Activated CD8-positive, alpha-beta T cell treated with anti-CD3 and anti-CD28 coated beads for 36 hours (primary cell): Measurements from ENCODE around the gene ATG10. TPM values are rescaled to one million over a fixed set of nuclear protein-coding genes. Genes with fewer than 3 reads are reported as not detected.

ENCODE experiments used
- ATAC-seq: fragments of 200-7000 bp; cut with Tn5 transposase; one replicate; pipeline ENCODE4 v1.10.0; 2021; ENCODE audit warnings: mild to moderate bottlenecking, moderate library complexity
- CTCF ChIA-PET: fragments of 350-600 bp; sonication (Branson Sonifier 250); formaldehyde crosslinking; loops from one replicate; lab custom pipeline; 2021; ENCODE audit warnings: antibody characterized with exemption; lab: Charles Lee
- POLR2A ChIA-PET: fragments of 350-600 bp; sonication (Branson Sonifier 250); formaldehyde crosslinking; loops from one replicate; lab custom pipeline; 2021; ENCODE audit warnings: antibody characterized with exemption; lab: Charles Lee
- DNase-seq: peaks from one replicate; pipeline ENCODE4 v3.0.0-alpha.2; 2020
- H3K27ac Mint-ChIP-seq: one replicate; pipeline ENCODE4 v1.8.0; 2021; ENCODE audit warnings: mild to moderate bottlenecking, mixed read lengths
- H3K27me3 Mint-ChIP-seq: one replicate; pipeline ENCODE4 v1.8.0; 2021; ENCODE audit warnings: mixed read lengths
- H3K36me3 Mint-ChIP-seq: one replicate; pipeline ENCODE4 v1.8.0; 2021; ENCODE audit warnings: low read depth, mixed read lengths
- H3K4me1 Mint-ChIP-seq: one replicate; pipeline ENCODE4 v1.8.0; 2021; ENCODE audit warnings: low read depth, mixed read lengths
- H3K4me3 Mint-ChIP-seq: one replicate; pipeline ENCODE4 v1.8.0; 2021; ENCODE audit warnings: mild to moderate bottlenecking, moderate library complexity, mixed read lengths
- H3K9me3 Mint-ChIP-seq: one replicate; pipeline ENCODE4 v1.8.0; 2021; ENCODE audit warnings: mixed read lengths
- intact Hi-C: fragments of 100-400 bp; cut with micrococcal nuclease; formaldehyde crosslinking; loops from one replicate; pipeline ENCODE4 v1.10.0; 2022
- total RNA-seq, 2 experiments: library from RNA; stranded (reverse); gene quantifications; one replicate each; pipeline ENCODE4 v1.2.3, GENCODE V29; 2021
- TF ChIP-seq, protein P1 (sequence below): fragments of 200-600 bp; IDR thresholded peaks from one replicate; pipeline ENCODE4 v1.8.0; 2022; ENCODE audit warnings: antibody characterized with exemption, mild to moderate bottlenecking

Gene ATG10
- total RNA-seq, 2 experiments from 2014 or later: 7.5 to 12.0 TPM

DNA sequence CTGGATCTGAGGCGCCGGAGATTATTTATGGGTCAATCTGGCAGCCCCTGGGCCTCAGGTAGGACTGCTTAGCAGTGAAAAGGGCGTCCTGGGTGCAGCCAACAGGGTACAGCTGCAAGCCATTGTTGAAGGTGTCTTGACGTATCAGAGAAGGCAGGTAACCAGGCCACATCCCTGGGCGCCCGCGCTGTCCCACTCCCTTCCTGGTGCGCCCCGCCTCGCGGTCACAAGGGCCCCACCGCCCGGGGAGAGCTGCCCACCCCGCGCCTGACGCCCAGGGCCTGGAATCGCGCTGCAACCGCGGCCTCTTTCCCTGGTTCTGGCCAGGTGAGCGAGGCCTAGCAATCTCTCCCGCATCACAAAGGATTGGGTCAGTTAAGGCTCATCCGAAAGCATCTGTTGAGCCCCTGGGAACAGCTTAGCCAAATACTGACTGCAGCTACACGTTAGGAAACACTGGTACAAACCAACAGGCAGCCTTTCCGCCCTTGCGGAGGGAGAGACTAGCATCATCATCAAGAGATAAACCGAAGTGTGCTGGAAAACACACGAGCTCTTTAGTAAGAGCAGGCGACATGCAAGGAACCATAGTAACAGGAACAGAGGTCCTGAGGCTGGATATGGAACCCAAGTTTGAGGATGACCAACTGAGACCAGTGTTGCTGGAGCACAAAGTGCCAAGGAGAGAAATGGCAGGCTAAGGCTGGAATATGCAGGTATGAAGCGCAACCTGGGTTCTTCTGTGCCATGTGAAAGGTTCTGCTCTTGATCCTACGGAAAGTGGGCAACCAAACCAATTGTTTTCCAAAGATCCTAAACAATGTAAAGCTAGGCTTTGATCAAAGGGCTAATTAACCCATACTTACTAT, 302.8 kb downstream of the ATG10 start:
- Mint-ChIP-seq H3K36me3 (peaks cover 79% of the 10 kb centered on the region), H3K27me3 (no peaks in the 10 kb centered on the region), H3K4me1 (peaks cover 41% of the 10 kb centered on the region), H3K27ac (peak overlapping the region; percentile 61), H3K9me3 (no peaks in the 10 kb centered on the region), H3K4me3 (peak overlapping the region; percentile 2)
- ATAC-seq (no peak), DNase-seq (peak; percentile 7)
- CTCF ChIA-PET: interaction anchor here (0.8 to 1.2 kb wide), 3 partner anchors 16 to 99 kb away, joined by 3 to 4 read pairs (median 4); no protein-coding TSS in a partner anchor
- POLR2A ChIA-PET: interaction anchor here (0.8 to 2.4 kb wide), 7 partner anchors 10 to 970 kb away, joined by 3 to 15 read pairs (median 4); partner anchors contain the start of gene SSBP2
- intact Hi-C loops: no loop called here
- TF ChIP-seq, protein P1, sequence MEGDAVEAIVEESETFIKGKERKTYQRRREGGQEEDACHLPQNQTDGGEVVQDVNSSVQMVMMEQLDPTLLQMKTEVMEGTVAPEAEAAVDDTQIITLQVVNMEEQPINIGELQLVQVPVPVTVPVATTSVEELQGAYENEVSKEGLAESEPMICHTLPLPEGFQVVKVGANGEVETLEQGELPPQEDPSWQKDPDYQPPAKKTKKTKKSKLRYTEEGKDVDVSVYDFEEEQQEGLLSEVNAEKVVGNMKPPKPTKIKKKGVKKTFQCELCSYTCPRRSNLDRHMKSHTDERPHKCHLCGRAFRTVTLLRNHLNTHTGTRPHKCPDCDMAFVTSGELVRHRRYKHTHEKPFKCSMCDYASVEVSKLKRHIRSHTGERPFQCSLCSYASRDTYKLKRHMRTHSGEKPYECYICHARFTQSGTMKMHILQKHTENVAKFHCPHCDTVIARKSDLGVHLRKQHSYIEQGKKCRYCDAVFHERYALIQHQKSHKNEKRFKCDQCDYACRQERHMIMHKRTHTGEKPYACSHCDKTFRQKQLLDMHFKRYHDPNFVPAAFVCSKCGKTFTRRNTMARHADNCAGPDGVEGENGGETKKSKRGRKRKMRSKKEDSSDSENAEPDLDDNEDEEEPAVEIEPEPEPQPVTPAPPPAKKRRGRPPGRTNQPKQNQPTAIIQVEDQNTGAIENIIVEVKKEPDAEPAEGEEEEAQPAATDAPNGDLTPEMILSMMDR: no peak

DNA sequence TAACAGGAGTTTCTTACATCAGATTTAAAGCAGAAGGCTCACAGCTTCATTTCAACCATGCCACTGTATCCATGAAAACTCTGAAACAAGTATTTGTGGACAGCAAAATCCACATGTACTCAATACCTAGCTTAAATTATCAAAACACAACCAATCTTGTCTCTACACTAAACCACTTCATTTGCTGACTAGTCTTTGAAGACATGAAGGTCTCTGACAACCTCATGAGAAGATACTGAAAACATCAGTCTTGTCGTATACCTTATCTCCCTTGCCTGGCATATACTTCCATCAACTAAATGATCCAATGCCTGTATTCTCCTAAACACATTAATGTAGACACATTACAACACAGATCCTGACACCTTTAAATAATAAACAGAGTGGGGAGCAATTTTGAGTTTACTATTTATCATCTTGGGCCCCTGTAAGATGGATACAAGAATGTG, 303.4 kb downstream of the ATG10 start:
- intact Hi-C loops: no loop called here
- POLR2A ChIA-PET: interaction anchor here (1.0 to 2.4 kb wide), 4 partner anchors 10 to 524 kb away, joined by 3 to 15 read pairs (median 6); partner anchors contain the start of gene SSBP2
- H3K27ac Mint-ChIP-seq: peak overlapping the region; percentile 31
- peaks cover 45% of the 10 kb centered on the region for H3K4me1 Mint-ChIP-seq
- ATAC-seq (no peak), DNase-seq (no peak)
- H3K4me3 Mint-ChIP-seq: peak overlapping the region; percentile 2
- H3K27me3 Mint-ChIP-seq: no peaks in the 10 kb centered on the region
- peaks cover 73% of the 10 kb centered on the region for H3K36me3 Mint-ChIP-seq
- TF ChIP-seq, protein P1: no peak
- CTCF ChIA-PET: interaction anchor here (0.8 kb wide), 1 partner anchor 16 kb away, joined by 4 read pairs; no protein-coding TSS in a partner anchor
- no peaks in the 10 kb centered on the region for H3K9me3 Mint-ChIP-seq

GRCh38 chr5:82276800-82277612, 305.2 kb downstream of the ATG10 start:
- no peaks in the 10 kb centered on the region for H3K9me3 Mint-ChIP-seq
- peaks cover 47% of the 10 kb centered on the region for H3K4me1 Mint-ChIP-seq
- no peaks in the 10 kb centered on the region for H3K27me3 Mint-ChIP-seq
- peak overlapping the region; percentile 100 for H3K27ac Mint-ChIP-seq
- peaks cover 61% of the 10 kb centered on the region for H3K36me3 Mint-ChIP-seq
- TF ChIP-seq, protein P1: no peak
- ChIA-PET POLR2A (interaction anchor here (0.7 to 2.0 kb wide), 8 partner anchors 9 to 695 kb away, joined by 3 to 10 read pairs (median 4); partner anchors contain the start of gene ATG10), CTCF (no interaction called here)
- intact Hi-C loops: no loop called here
- DNase-seq (no peak), ATAC-seq (no peak)
- peak overlapping the region; percentile 89 for H3K4me3 Mint-ChIP-seq

DNA sequence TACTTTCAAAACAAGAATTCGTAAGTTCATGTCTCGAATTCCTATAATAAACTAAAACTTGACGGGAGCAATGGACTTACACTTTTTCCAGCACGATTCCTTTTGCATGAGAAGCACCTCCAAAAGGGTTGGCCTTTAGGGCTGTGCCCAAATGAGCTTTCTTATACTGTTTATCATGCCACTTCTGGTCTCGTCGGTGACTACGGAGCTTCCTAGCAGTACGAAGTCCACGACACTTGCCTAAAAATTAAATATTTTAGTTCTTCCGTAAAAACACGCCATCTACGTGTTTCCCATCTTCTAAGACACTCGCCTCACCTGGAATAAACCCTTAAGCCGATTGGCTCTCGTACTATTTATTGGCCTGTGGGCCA, 305.8 kb downstream of the ATG10 start:
- ATAC-seq (no peak), DNase-seq (no peak)
- peaks cover 43% of the 10 kb centered on the region for H3K4me1 Mint-ChIP-seq
- no peaks in the 10 kb centered on the region for H3K9me3 Mint-ChIP-seq
- ChIA-PET POLR2A (interaction anchor here (0.7 to 2.0 kb wide), 10 partner anchors 8 to 696 kb away, joined by 3 to 10 read pairs (median 4); partner anchors contain the start of gene ATG10), CTCF (interaction anchor here (1.8 kb wide), 1 partner anchor 36 kb away, joined by 4 read pairs; no protein-coding TSS in a partner anchor)
- no peaks in the 10 kb centered on the region for H3K27me3 Mint-ChIP-seq
- peak overlapping the region; percentile 100 for H3K27ac Mint-ChIP-seq
- TF ChIP-seq, protein P1: no peak
- peaks cover 58% of the 10 kb centered on the region for H3K36me3 Mint-ChIP-seq
- peak overlapping the region; percentile 89 for H3K4me3 Mint-ChIP-seq
- intact Hi-C loops: no loop called here
